Fibroblast of villous mesenchyme (primary cell): Measurements from ENCODE around the gene ADGRG2. TPM values are rescaled to one million over a fixed set of nuclear protein-coding genes. Genes with fewer than 3 reads are reported as not detected.
A peak's percentile ranks its signal among the peaks of the same experiment; 100 is the strongest.
"Not testable (repeated sequence)": the region's sequence is repeated elsewhere in the genome, so short reads cannot be mapped to it uniquely, and the experiment has no call there.

ENCODE experiments used
- DNase-seq: peaks from one replicate; pipeline ENCODE4 v3.0.0-alpha.2; 2010; ENCODE audit warnings: low read depth
- H3K4me3 ChIP-seq: 2 replicates; pipeline ENCODE4 v1.5.1; 2011; ENCODE audit warnings: low read depth, mild to moderate bottlenecking, low read length
- total RNA-seq: library from RNA; depleted of rRNA; stranded (reverse); fragments of >200 nt; gene quantifications from 2 replicates; pipeline ENCODE4 v1.2.3, GENCODE V29; 2012
- TF ChIP-seq, protein P1 (sequence below): IDR thresholded peaks from 2 replicates; pipeline ENCODE4 v1.5.1; 2012; ENCODE audit warnings: low read depth, mild to moderate bottlenecking, low read length; ENCODE audit not compliant: insufficient read depth

Gene ADGRG2
- total RNA-seq, 1 donor: not detected

- H3K4me3 ChIP-seq: no peak overlapping the region
- peak; percentile 12 for DNase-seq
- TF ChIP-seq, protein P1, sequence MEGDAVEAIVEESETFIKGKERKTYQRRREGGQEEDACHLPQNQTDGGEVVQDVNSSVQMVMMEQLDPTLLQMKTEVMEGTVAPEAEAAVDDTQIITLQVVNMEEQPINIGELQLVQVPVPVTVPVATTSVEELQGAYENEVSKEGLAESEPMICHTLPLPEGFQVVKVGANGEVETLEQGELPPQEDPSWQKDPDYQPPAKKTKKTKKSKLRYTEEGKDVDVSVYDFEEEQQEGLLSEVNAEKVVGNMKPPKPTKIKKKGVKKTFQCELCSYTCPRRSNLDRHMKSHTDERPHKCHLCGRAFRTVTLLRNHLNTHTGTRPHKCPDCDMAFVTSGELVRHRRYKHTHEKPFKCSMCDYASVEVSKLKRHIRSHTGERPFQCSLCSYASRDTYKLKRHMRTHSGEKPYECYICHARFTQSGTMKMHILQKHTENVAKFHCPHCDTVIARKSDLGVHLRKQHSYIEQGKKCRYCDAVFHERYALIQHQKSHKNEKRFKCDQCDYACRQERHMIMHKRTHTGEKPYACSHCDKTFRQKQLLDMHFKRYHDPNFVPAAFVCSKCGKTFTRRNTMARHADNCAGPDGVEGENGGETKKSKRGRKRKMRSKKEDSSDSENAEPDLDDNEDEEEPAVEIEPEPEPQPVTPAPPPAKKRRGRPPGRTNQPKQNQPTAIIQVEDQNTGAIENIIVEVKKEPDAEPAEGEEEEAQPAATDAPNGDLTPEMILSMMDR: peak; percentile 58
These were observed 105.0 kb downstream of the ADGRG2 start for GRCh38 chrX:19017271-19017670.

GRCh38 chrX:19016614-19017013 lies 105.7 kb downstream of the ADGRG2 start:
- DNase-seq, H3K4me3 ChIP-seq: not testable (repeated sequence)

DNA sequence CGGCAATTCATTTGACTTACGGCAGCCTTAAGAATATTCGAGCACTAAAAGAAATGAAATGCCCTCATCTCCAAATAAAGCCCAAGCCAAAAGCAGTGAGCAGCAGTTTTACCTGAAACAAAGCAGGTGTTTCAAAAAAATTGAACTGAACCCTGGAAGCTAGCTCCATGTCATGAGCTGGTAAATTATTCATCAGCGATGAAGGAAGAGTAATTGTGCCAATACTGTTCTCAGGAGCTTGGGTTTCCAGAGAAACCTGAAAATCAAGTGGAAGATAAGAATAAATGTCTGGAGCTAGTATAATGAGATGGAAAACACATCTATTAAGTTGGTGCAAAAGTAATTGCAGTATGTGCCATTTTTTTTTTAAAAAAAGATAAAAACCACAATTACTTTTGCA lies 114.4 kb downstream of the ADGRG2 start:
- DNase-seq: no peak
- H3K4me3 ChIP-seq: no peak overlapping the region
- TF ChIP-seq, protein P1: no peak

DNA sequence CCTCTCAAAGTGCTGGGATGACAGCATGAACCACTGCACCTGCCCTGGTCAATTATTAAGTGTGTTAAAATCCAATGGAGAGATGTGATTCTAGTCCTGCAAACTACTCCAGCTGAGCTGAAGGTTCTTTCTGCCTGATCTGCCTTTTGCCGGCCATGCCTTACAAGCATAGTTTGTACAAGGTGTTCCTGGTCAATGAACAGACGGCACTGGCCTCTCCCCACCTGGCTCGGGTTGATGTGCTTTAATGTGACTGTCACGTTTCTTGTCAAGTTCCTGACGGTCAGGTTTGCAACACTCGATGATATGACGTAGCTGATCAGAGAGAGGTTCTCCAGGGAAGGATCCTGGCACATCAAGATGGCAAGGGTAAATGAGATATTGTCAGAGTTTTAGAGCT lies 115.3 kb downstream of the ADGRG2 start:
- TF ChIP-seq, protein P1: no peak
- H3K4me3 ChIP-seq: no peak overlapping the region
- no peak for DNase-seq

DNA sequence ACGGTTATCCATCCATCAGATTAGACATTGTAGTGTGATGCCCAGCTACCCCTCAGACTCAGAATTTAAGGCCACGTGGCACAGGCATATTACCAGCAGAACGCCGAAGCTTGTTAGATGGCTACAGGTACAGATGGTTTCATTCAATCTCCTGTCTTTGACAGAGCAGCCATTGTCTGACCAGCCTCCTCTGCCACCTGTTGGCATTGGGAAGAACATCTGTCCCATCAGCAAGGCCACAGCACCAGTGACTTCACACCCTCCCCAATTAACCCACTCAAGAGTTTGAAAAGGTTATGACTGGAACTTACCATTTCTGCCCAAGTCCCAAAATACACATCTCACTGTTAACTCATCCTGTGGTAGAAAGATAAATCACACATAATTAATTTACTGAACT lies 116.4 kb downstream of the ADGRG2 start:
- TF ChIP-seq, protein P1: no peak
- DNase-seq: no peak
- no peak overlapping the region for H3K4me3 ChIP-seq

- no peak for DNase-seq
- H3K4me3 ChIP-seq: no peak overlapping the region
- TF ChIP-seq, protein P1: no peak
These were observed 118.5 kb downstream of the ADGRG2 start for GRCh38 chrX:19003756-19004155.

- DNase-seq: no peak
- TF ChIP-seq, protein P1: no peak
These were observed 123.6 kb downstream of the ADGRG2 start for GRCh38 chrX:18998653-18999052.

More at GRCh38 chrX:18998653-18999052, 123.6 kb downstream of the ADGRG2 start:
- H3K4me3 ChIP-seq: no peak overlapping the region
